Activated CD8-positive, alpha-beta memory T cell treated with anti-CD3 and anti-CD28 coated beads for 4 hours (primary cell): ENCODE data around the gene NELFA.
"Not testable (repeated sequence)": the region's sequence is repeated elsewhere in the genome, so short reads cannot be mapped to it uniquely, and the experiment has no call there.

ENCODE experiments used
- DNase-seq, 2 donors: peaks; one replicate each; pipeline ENCODE4 v3.0.0-alpha.2; 2020; ENCODE audit warnings: low read depth in 2 of 2

NELFA gene

DNA sequence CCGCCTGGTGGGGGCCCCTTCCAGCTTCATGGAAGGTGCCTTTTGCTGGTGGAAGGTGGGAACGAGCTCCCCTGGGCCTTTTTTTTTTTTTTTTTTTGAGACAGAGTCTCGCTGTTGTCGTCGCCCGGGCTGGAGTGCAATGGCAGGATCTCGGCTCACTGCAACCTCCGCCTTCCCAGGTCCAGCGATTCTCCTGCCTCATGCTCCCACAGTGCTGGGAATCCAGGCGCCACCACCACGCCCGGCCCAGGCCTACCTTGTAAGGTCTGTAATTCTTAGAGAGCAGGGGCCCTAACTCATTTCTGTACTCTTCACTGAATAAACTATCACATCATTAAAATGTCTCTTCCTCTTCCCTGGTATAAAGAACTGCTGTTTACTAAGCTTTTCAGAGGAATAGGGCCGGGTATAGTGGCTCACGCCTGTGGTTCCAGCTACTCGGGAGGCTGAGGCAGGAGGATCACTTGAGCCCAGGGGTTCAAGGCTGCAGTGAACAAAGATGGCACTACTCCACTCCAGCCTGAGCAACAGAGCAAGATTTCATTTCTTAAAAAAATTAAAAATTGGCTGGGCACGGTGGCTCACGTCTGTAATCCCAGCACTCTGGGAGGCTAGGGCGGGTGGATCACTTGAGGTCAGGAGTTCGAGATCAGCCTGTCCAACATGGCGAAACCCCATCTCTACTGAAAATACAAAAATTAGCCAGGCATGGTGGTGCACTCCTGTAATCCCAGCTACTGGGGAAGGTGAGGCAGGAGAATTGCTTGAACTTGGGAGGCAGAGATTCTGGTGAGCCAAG lies 14.9 kb downstream of the NELFA start:
- DNase-seq = not testable (repeated sequence)

GRCh38 chr4:1993169-1993516 lies 15.6 kb downstream of the NELFA start:
- DNase-seq = no peak

DNA sequence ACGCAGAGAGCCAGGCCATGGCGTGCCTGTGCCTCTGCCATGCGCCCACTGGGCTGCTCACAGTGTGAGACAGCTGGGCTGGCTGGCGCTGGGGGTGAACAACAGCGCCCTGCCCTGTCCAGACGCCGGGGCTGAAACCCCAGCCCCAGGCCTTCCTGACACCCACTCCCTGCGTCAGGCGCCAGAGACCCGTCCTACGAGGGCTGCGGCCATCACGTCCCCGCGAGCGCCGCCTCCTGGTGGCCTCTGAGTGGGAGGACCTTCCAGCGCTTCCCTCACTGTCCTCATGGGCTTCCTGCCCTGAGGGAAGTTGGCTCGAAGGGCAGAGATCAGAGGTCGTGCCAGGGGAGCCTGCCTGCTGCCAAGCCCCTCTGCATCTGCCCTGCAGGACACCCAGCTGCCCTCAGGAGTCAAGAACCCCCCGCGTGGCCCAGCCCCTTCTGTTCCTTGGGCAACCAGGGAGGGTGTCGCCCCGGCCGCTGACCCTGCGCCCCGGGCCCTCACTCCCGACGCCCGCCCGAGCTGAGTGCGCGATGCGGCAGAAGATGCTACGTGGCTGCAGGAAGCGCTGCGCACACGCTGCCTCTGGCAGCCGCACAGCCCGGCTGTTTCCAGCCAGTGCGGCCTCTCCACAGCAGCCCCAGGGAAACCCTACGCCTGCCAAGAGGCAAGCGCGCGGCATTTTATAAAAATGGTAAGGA lies 16.2 kb downstream of the NELFA start:
- no peak for DNase-seq

- no peak for DNase-seq
These were observed 17.0 kb downstream of the NELFA start for GRCh38 chr4:1991596-1992434.

GRCh38 chr4:1991087-1991486 lies 17.7 kb downstream of the NELFA start:
- DNase-seq = no peak

DNA sequence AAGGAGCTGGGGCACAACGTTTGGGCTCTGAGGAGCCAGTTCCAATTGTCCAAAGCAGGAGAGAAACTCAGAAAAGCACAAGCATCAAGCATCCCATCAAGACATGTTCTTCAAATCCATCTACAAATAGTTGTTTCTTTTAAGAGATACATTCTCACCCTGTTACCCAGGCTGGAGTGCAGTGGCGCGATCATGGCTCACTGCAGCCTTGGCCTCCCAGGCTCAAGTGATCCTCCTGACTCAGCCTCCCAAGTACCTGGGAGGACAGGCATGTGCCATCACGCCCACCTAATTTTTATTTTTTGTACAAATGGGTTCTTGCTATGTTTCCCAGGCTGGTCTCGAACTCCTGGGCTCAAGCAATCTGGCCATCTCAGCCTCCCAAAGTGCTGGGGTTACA lies 18.1 kb downstream of the NELFA start:
- no peak for DNase-seq

DNA sequence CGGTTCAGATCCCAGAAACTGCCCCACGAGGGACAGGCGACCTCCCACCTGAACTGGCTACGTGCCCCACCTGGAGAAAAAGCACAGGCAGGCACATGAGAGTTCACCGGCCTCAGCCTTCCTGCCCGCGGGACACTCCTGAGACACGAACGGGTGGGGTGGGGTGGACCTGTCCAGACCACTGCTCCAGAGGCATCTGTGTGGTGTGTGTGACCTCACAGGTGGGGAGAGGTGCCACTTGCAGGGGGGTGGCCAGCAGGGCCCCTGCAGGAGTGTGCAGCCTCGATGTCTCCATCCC lies 18.5 kb downstream of the NELFA start:
- DNase-seq = no peak

DNA sequence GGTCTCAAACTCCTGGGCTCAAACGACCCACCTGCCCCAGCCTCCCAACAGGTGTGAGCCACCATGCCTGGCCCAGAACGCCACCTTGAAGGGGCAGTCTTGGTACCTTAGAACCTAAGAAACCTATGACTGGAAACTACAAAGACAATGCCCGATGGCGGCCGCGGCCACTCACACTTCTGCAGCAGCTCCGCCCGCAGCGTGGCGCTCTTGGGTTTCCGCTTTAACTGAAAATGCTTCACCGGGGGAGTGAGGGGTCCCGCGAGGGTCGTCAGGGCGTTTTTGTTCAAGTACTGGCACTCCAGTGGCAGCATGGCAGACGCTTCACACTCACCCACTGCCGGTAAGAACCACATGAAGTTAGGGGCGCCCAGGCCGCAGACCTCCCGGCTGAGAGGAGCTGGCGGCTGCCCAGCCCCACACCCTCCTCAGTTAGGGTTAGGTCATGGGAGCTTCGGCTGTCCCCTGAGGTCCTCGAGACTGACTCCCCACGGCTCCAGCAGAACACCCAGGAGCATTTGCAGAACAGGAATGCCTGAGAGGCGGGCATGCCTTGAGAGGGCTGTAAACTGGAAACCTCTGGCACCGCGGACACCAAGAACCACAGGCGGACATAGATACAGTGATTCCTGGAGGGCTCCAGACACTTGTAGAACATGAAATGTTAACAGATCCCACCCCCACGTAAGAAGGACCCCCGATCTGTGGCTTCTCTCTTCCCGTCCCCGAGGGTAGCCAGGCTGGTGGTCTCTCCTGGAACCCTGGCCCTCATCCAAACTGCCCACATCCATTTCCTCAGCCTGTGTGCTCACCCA lies 19.0 kb downstream of the NELFA start:
- no peak for DNase-seq

- no peak for DNase-seq
These were observed 20.4 kb downstream of the NELFA start for GRCh38 chr4:1988327-1988724.

GRCh38 chr4:1987721-1988326 lies 20.9 kb downstream of the NELFA start:
- DNase-seq = no peak

- no peak for DNase-seq
These were observed 21.5 kb downstream of the NELFA start for GRCh38 chr4:1987296-1987695.

DNA sequence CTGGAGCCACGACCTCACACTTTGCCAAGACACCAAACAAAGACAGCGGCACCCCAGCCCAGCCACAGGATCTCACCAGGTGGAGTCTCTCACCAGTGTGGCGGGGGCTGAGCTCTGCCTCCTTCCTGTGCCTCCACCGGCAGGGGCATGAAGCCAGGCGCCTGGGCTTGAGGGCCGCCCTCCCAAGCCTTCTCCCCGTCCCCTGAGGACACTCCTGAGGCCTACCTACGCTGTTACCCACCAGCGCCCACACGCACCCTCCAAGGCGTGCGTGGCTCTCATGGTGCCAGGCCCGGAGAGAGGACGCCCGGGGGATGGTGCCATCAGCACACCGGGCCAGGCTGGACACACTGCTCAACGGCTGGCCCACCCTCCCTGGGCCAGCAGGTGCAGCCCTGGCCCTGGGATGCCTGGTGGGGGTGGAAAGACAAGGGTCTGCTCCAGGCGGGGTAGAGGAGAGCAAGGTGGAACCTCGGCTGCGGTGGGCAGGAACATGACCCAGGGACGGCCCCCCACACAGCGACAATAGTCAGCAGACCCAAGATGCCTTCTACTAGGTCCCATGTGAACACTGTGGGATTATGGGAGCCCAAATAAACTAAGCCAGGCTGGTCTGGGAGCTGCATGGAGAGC lies 22.1 kb downstream of the NELFA start:
- no peak for DNase-seq

GRCh38 chr4:1985780-1986577 lies 22.8 kb downstream of the NELFA start:
- no peak for DNase-seq

GRCh38 chr4:1985294-1985693 lies 23.5 kb downstream of the NELFA start:
- DNase-seq = no peak

- DNase-seq = no peak
These were observed 24.2 kb downstream of the NELFA start for GRCh38 chr4:1984406-1985191.

DNA sequence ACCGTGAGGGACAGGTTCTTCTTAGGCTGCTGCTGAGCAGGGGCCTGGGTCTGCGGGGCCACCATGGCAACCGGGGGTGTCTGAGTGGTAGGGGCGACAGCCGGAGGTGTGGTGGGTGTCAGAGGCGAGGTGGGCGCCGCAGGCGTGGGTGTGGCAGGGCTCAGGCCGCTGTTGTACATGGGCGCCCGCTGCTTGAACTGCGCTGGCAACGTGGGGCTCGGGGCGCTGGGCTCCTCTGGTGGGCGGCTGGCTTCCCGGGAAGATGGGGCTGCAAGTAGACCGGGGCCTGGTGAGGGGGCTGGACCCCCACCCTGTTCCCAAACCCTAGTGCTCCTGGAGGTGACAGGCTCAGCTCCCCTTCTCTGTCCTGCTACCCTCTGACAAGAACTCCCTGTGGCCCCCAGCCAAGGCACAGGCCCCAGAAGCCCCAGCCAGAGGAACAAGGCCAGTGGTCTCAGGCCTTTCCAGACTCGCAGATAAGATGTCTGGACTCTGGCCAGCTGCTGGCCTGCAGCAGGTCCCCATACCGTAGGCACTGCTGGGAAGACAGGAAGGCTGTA lies 24.8 kb downstream of the NELFA start:
- DNase-seq = no peak

GRCh38 chr4:1983053-1983845 lies 25.5 kb downstream of the NELFA start:
- no peak for DNase-seq
